Natural killer cell (primary cell): Measurements from ENCODE around the gene THRSP. TPM values are rescaled to one million over a fixed set of nuclear protein-coding genes. Genes with fewer than 3 reads are reported as not detected.
A peak's percentile ranks its signal among the peaks of the same experiment; 100 is the strongest.
"Not testable (repeated sequence)": the region's sequence is repeated elsewhere in the genome, so short reads cannot be mapped to it uniquely, and the experiment has no call there.

ENCODE experiments used
- ATAC-seq, 3 donors: fragments of 150-1000 bp in 2 of 3; fragments of 200-7000 bp in 1 of 3; cut with Tn5 transposase; 1 replicate in 1 of 3; 2 replicates in 2 of 3; pipeline ENCODE4 v1.10.0; 2021; ENCODE audit warnings: mild to moderate bottlenecking in 2 of 3, moderate library complexity in 2 of 3
- DNase-seq, 2 donors: peaks; one replicate each; pipeline versions ENCODE4 v3.0.0 to v3.0.0-alpha.2; 2013 to 2021; ENCODE audit warnings: mixed read lengths in 1 of 2
- H3K27ac ChIP-seq: one replicate; pipeline ENCODE4 v1.5.1; 2013; ENCODE audit warnings: mild to moderate bottlenecking, low read length
- H3K27me3 ChIP-seq: one replicate; pipeline ENCODE4 v1.6.1; 2013; ENCODE audit warnings: low read length; ENCODE audit not compliant: control insufficient read depth, insufficient read depth
- H3K36me3 ChIP-seq: one replicate; pipeline ENCODE4 v1.6.1; 2013; ENCODE audit warnings: low read length; ENCODE audit not compliant: control insufficient read depth, insufficient read depth
- H3K4me1 ChIP-seq: one replicate; pipeline ENCODE4 v1.6.1; 2013; ENCODE audit warnings: low read length; ENCODE audit not compliant: control insufficient read depth, insufficient read depth
- H3K4me3 ChIP-seq: one replicate; pipeline ENCODE4 v1.5.1; 2013; ENCODE audit warnings: low read length
- H3K9me3 ChIP-seq: one replicate; pipeline ENCODE4 v1.6.1; 2013; ENCODE audit warnings: low read length; ENCODE audit not compliant: control insufficient read depth, insufficient read depth
- H3K27ac Mint-ChIP-seq, 2 donors: one replicate each; pipeline ENCODE4 v1.8.0; 2022; ENCODE audit warnings: mild to moderate bottlenecking in 2 of 2, mixed read lengths in 2 of 2, moderate library complexity in 1 of 2
- H3K27me3 Mint-ChIP-seq, 2 donors: one replicate each; pipeline ENCODE4 v1.8.0; 2022; ENCODE audit warnings: low read depth in 2 of 2, mixed read lengths in 2 of 2
- H3K36me3 Mint-ChIP-seq: one replicate; pipeline ENCODE4 v1.8.0; 2022; ENCODE audit warnings: mixed read lengths
- H3K4me1 Mint-ChIP-seq, 2 donors: one replicate each; pipeline ENCODE4 v1.8.0; 2022; ENCODE audit warnings: mixed read lengths in 2 of 2
- H3K4me3 Mint-ChIP-seq: one replicate; pipeline ENCODE4 v1.8.0; 2022; ENCODE audit warnings: mild to moderate bottlenecking, moderate library complexity, mixed read lengths
- H3K9me3 Mint-ChIP-seq, 2 donors: one replicate each; pipeline ENCODE4 v1.8.0; 2022; ENCODE audit warnings: mixed read lengths in 2 of 2
- CTCF ChIP-seq: fragments of 200-600 bp; IDR thresholded peaks from one replicate; pipeline ENCODE4 v1.8.0; 2022; ENCODE audit warnings: antibody characterized with exemption
- WGBS: methylation state at CpG from one replicate; pipeline ENCODE4 v1.1.7; 2013; ENCODE audit warnings: missing lambda C conversion rate; ENCODE audit not compliant: insufficient coverage; 5-methylcytosine and 5-hydroxymethylcytosine counted together
- intact Hi-C: fragments of 100-400 bp; cut with micrococcal nuclease; formaldehyde crosslinking; loops from one replicate; pipeline ENCODE4 v1.14.2; 2022
- total RNA-seq, 4 donors: library from RNA; stranded (reverse); fragments of 120-200 nt in 1 of 4; gene quantifications; one replicate each; pipeline versions ENCODE4 v1.2.3 to v1.2.4, GENCODE V29; 2013 to 2022

The THRSP gene
- total RNA-seq, 3 donors from 2014 or later (not counting 1 experiment from before 2014, with no cell fraction given): not detected

GRCh38 chr11:78040691-78041379 is 22.8 kb upstream of the THRSP start:
- peak overlapping the region; percentile 81 for H3K27ac Mint-ChIP-seq
- no peaks in the 10 kb centered on the region for H3K36me3 Mint-ChIP-seq
- intact Hi-C loops: no loop called here
- H3K9me3 Mint-ChIP-seq: no peaks in the 10 kb centered on the region
- no peak for TF ChIP-seq CTCF
- peaks cover 14 to 15% of the 10 kb centered on the region in 2 donors for H3K4me1 Mint-ChIP-seq
- no peaks in the 10 kb centered on the region for H3K27me3 ChIP-seq
- H3K4me3 Mint-ChIP-seq: no peak overlapping the region
- ATAC-seq (no peak), DNase-seq (no peak)
- peaks cover 18% of the 10 kb centered on the region for H3K4me1 ChIP-seq
- H3K27me3 Mint-ChIP-seq: no peaks in the 10 kb centered on the region
- H3K36me3 ChIP-seq: no peaks in the 10 kb centered on the region
- no peaks in the 10 kb centered on the region for H3K9me3 ChIP-seq
- no peak overlapping the region for H3K4me3 ChIP-seq
- WGBS: 94% methylated on average over 15 of the region's 15 CpGs
- no peak overlapping the region for H3K27ac ChIP-seq

- H3K27ac ChIP-seq, ATAC-seq, H3K9me3 Mint-ChIP-seq, H3K27me3 Mint-ChIP-seq, H3K4me3 ChIP-seq, H3K27ac Mint-ChIP-seq, DNase-seq, H3K27me3 ChIP-seq, H3K36me3 Mint-ChIP-seq, H3K4me3 Mint-ChIP-seq, intact Hi-C loops, H3K36me3 ChIP-seq, H3K9me3 ChIP-seq: not testable (repeated sequence)
- peaks cover 21% of the 10 kb centered on the region for H3K4me1 ChIP-seq
- H3K4me1 Mint-ChIP-seq: peaks cover 19 to 20% of the 10 kb centered on the region in 2 donors
- WGBS: 96% methylated on average over 8 of the region's 8 CpGs
These were observed 22.3 kb upstream of the THRSP start for GRCh38 chr11:78041380-78041719.

- Mint-ChIP-seq H3K36me3 (no peaks in the 10 kb centered on the region), H3K4me1 (peaks cover 21% of the 10 kb centered on the region in 2 donors), H3K4me3 (no peak overlapping the region), H3K27ac (no peak overlapping the region), H3K27me3 (no peaks in the 10 kb centered on the region), H3K9me3 (no peaks in the 10 kb centered on the region)
- no peak overlapping the region for H3K27ac ChIP-seq
- TF ChIP-seq CTCF: no peak
- no peak for ATAC-seq
- H3K9me3 ChIP-seq: no peaks in the 10 kb centered on the region
- intact Hi-C loops: no loop called here
- no peaks in the 10 kb centered on the region for H3K27me3 ChIP-seq
- DNase-seq: no peak
- H3K4me3 ChIP-seq: no peak overlapping the region
- peaks cover 21% of the 10 kb centered on the region for H3K4me1 ChIP-seq
- no peaks in the 10 kb centered on the region for H3K36me3 ChIP-seq
- WGBS: 95% methylated on average over 14 of the region's 14 CpGs
These were observed 21.7 kb upstream of the THRSP start for GRCh38 chr11:78041843-78042440.

GRCh38 chr11:78044706-78045105 is 19.0 kb upstream of the THRSP start:
- Histone ChIP-seq H3K36me3 (no peaks in the 10 kb centered on the region), H3K9me3 (no peaks in the 10 kb centered on the region), H3K27me3 (no peaks in the 10 kb centered on the region), H3K4me1 (peaks cover 14% of the 10 kb centered on the region), H3K27ac (no peak overlapping the region), H3K4me3 (no peak overlapping the region)
- Mint-ChIP-seq H3K9me3 (no peaks in the 10 kb centered on the region), H3K4me1 (peaks cover 19% of the 10 kb centered on the region in 2 donors), H3K36me3 (no peaks in the 10 kb centered on the region), H3K4me3 (no peak overlapping the region), H3K27me3 (no peaks in the 10 kb centered on the region), H3K27ac (no peak overlapping the region)
- intact Hi-C loops: no loop called here
- no peak for DNase-seq
- no peak for TF ChIP-seq CTCF
- WGBS: 94% methylated on average over 4 of the region's 5 CpGs
- no peak for ATAC-seq
